Skeletal muscle satellite cell (primary cell): ENCODE data around the gene PIM3.

Experiments used
- H3K27me3 ChIP-seq: 2 replicates; pipeline ENCODE4 v1.7.0; 2013; ENCODE audit warnings: low read length; ENCODE audit not compliant: control insufficient read depth, insufficient read depth
- H3K36me3 ChIP-seq: 2 replicates; pipeline ENCODE4 v1.7.0; 2013; ENCODE audit warnings: mild to moderate bottlenecking, control low read depth, low read length; ENCODE audit not compliant: insufficient read depth
- H3K4me1 ChIP-seq: 2 replicates; pipeline ENCODE4 v1.7.0; 2013; ENCODE audit warnings: low read length; ENCODE audit not compliant: control insufficient read depth, insufficient read depth
- H3K4me2 ChIP-seq: 2 replicates; pipeline ENCODE4 v1.7.0; 2013; ENCODE audit warnings: mild to moderate bottlenecking, low read length
- H3K4me3 ChIP-seq: 2 replicates; pipeline ENCODE4 v1.7.0; 2013; ENCODE audit warnings: low read length
- H3K9ac ChIP-seq: 2 replicates; pipeline ENCODE4 v1.7.0; 2013; ENCODE audit warnings: mild to moderate bottlenecking, low read depth, low read length, moderate library complexity
- H3K9me3 ChIP-seq: replicated peaks from 2 replicates; pipeline ENCODE4 v1.7.0; 2013; ENCODE audit warnings: mild to moderate bottlenecking, control low read depth, low read length

The PIM3 gene

DNA sequence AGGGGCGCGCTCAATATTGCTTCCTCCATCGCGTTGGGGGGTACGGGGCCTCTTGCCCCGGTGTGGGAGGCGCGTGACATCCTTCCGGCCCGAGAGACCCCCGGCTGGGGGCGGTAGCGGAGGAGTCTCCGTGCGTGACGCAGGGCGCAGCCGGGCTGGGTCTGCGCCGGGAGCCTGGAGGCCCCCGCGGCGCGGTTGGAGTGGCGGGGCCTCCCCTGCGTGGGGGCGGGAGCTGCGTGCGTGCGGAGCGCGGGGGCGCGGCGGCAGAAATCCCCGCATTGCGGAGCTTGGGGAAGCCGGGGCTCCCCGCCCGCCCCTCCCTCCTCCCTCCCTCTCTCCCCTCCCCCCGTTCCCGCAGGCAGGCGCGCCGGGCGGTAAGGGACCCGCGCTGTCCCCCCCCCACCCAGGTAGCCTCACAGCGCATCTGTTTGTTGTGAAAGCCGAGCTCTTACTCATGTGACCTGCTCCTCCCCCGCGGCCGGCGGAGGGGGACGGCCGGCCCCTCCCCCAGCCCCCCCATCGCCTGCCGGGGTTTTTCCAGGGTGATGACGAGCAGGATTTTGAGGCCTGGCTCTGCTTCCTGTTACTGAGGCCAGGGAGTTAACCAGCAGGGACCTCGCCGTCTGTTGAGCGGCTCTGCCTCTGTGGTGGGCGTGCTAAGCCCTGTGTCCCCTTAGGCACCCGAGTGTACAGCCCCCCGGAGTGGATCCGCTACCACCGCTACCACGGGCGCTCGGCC, 1.6 kb downstream of the PIM3 start:
- H3K27me3 ChIP-seq, result no peaks in the 10 kb centered on the region
- H3K36me3 ChIP-seq, result peaks cover 24% of the 10 kb centered on the region
- H3K4me3 ChIP-seq, result peak overlapping the region; percentile 78
- H3K9me3 ChIP-seq, result no peaks in the 10 kb centered on the region
- peak overlapping the region; percentile 96 for H3K4me2 ChIP-seq
- peaks cover 32% of the 10 kb centered on the region for H3K4me1 ChIP-seq
- H3K9ac ChIP-seq, result peak overlapping the region; percentile 94

DNA sequence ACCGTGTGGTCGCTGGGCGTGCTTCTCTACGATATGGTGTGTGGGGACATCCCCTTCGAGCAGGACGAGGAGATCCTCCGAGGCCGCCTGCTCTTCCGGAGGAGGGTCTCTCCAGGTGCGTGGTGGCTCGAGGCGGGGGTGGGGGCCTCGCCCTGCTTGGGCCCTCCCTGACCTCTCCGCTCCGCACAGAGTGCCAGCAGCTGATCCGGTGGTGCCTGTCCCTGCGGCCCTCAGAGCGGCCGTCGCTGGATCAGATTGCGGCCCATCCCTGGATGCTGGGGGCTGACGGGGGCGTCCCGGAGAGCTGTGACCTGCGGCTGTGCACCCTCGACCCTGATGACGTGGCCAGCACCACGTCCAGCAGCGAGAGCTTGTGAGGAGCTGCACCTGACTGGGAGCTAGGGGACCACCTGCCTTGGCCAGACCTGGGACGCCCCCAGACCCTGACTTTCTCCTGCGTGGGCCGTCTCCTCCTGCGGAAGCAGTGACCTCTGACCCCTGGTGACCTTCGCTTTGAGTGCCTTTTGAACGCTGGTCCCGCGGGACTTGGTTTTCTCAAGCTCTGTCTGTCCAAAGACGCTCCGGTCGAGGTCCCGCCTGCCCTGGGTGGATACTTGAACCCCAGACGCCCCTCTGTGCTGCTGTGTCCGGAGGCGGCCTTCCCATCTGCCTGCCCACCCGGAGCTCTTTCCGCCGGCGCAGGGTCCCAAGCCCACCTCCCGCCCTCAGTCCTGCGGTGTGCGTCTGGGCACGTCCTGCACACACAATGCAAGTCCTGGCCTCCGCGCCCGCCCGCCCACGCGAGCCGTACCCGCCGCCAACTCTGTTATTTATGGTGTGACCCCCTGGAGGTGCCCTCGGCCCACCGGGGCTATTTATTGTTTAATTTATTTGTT, 2.4 kb downstream of the PIM3 start:
- H3K4me1 ChIP-seq, result peaks cover 41% of the 10 kb centered on the region
- peak overlapping the region; percentile 88 for H3K4me2 ChIP-seq
- no peaks in the 10 kb centered on the region for H3K27me3 ChIP-seq
- peak overlapping the region; percentile 73 for H3K4me3 ChIP-seq
- H3K9me3 ChIP-seq, result no peaks in the 10 kb centered on the region
- peaks cover 24% of the 10 kb centered on the region for H3K36me3 ChIP-seq
- H3K9ac ChIP-seq, result peak overlapping the region; percentile 79

DNA sequence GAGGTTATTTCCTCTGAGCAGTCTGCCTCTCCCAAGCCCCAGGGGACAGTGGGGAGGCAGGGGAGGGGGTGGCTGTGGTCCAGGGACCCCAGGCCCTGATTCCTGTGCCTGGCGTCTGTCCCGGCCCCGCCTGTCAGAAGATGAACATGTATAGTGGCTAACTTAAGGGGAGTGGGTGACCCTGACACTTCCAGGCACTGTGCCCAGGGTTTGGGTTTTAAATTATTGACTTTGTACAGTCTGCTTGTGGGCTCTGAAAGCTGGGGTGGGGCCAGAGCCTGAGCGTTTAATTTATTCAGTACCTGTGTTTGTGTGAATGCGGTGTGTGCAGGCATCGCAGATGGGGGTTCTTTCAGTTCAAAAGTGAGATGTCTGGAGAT, 3.1 kb downstream of the PIM3 start:
- Histone ChIP-seq H3K4me2 (peak overlapping the region; percentile 19), H3K4me3 (no peak overlapping the region), H3K9ac (no peak overlapping the region), H3K27me3 (no peaks in the 10 kb centered on the region), H3K9me3 (no peaks in the 10 kb centered on the region), H3K36me3 (peaks cover 24% of the 10 kb centered on the region), H3K4me1 (peaks cover 42% of the 10 kb centered on the region)

DNA sequence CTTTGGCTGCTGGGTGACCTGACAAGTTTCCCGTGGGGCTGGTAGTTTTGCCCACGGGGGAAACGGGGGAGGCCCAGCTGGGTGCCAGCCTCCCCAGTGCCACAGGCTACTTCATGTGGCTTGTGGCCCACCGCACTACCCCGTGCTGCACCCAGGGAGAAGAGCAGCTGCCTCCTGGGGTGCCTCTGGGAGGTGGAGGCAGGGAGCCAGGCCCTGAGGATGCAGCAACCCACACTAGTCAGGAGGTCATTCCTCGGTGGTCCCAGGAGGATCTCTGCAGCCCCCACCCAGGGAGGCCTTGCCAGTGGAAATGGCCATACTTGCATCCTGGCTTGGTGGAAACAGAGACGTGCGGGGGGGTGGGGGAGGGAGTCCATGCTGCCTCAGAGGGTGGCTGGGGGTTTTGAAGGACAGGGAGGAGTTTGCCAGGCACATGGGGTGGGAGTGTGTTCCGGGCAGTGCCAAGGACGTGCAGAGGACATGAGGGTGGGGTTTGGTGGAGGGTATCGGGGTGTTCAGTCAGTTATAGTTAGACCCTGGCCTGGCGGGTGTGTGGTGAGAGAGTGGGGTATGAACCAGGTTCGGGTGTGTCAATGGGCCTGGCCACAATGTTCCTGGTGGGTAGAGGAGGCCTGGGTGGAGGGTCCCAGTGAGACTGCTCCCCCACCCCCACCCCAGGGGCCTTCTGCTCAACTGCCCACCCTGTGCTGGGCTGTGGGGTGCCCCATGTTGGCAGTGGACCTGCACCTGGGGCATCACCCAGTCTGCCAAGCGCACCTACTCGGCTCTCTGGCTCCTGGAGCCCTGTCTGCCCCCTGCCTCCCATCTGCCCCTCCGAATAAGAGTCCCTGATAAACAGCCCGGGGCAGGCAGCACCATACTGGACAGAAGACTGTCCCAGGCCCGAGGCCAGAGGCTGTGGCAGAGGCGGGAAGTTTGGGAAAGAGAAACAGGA, 3.8 kb downstream of the PIM3 start:
- no peak overlapping the region for H3K4me2 ChIP-seq
- H3K36me3 ChIP-seq, result peaks cover 24% of the 10 kb centered on the region
- H3K9ac ChIP-seq, result no peak overlapping the region
- no peak overlapping the region for H3K4me3 ChIP-seq
- H3K4me1 ChIP-seq, result peaks cover 41% of the 10 kb centered on the region
- no peaks in the 10 kb centered on the region for H3K9me3 ChIP-seq
- H3K27me3 ChIP-seq, result no peaks in the 10 kb centered on the region

DNA sequence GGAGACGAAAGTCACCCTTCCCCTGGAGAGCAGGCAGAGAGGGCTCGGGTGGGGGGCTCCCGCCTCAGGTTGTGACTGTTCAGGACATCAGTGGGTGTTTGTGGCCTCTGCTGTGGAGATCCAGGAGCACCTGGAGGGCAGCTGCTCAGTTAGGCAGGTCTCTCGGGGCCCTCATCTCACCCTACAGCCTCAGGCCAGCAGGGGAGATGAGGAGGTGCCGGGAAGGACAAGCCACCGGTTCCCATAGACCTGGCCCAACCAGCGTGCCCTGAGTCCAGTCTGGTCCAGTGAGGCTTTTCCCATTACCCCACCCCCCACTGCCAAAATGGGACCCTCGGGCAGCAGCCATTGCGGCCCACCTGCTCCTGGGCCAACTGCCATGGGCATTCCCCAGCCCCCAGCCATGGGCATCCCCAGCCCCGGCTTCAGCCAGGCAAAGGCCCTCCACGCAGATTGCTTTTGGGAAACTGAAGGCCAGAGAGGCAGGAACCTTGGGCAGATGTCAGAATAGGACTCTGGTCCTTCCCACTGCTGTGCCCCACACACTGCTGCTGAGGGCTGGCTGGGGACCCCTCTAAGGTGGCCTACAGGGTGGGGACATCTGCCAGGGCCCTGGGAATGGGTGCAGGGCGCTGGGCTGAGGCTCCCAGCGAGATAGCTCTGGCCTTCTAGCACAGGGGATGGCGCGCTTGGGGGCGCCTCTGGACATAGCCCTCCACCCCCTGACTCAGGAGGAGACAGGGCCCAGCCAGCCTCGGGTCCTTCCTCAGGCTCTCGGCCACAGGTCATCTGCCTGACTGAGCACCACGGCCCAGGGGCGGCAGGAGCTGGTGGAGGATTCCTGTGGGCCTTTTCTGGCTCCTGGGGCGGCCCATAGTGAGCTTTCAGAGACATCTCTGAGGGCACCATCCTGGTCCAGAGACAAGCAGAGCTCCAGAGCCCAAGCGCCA, 4.8 kb downstream of the PIM3 start:
- H3K4me1 ChIP-seq, result peaks cover 39% of the 10 kb centered on the region
- H3K27me3 ChIP-seq, result no peaks in the 10 kb centered on the region
- H3K9me3 ChIP-seq, result no peaks in the 10 kb centered on the region
- peaks cover 24% of the 10 kb centered on the region for H3K36me3 ChIP-seq
- no peak overlapping the region for H3K4me2 ChIP-seq
- no peak overlapping the region for H3K9ac ChIP-seq
- H3K4me3 ChIP-seq, result no peak overlapping the region

DNA sequence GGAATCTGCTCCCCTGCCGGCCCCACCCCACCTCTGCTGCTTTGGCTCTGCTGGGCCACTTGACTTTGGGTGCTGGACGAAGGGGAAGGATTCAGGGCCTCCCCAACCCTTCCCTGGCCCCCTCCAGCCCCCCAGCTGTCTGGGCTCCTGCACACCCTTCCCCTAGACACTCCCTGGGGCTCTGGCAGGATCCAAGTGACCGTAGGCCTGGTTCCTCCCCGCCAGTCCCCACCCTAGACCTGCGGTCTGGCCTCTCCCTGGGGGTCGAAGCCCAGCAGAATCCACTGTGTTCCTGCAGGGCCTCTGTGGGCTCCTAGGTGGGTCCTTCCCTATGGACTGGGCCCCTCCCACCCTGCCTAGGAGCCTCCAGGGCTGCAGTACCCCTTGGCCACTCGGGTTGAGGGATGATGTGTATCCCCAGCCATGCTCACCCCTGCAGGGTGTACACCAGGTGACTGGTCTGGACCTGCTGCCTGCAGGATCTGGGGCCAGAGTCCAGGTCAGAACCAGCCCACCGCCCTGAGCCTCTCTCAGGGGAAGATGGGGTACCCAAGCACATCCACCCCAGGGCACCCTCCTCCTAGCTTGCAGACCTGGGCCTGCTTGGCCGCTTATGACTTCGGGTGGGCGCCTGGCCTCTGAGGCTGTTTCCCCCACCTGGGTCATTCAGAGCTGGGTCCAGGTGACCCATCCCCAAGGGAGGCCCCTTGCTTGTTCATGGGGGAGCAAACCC, 5.6 kb downstream of the PIM3 start:
- peaks cover 24% of the 10 kb centered on the region for H3K36me3 ChIP-seq
- H3K9ac ChIP-seq, result no peak overlapping the region
- no peak overlapping the region for H3K4me2 ChIP-seq
- no peaks in the 10 kb centered on the region for H3K9me3 ChIP-seq
- H3K4me1 ChIP-seq, result peaks cover 48% of the 10 kb centered on the region
- H3K27me3 ChIP-seq, result no peaks in the 10 kb centered on the region
- no peak overlapping the region for H3K4me3 ChIP-seq

DNA sequence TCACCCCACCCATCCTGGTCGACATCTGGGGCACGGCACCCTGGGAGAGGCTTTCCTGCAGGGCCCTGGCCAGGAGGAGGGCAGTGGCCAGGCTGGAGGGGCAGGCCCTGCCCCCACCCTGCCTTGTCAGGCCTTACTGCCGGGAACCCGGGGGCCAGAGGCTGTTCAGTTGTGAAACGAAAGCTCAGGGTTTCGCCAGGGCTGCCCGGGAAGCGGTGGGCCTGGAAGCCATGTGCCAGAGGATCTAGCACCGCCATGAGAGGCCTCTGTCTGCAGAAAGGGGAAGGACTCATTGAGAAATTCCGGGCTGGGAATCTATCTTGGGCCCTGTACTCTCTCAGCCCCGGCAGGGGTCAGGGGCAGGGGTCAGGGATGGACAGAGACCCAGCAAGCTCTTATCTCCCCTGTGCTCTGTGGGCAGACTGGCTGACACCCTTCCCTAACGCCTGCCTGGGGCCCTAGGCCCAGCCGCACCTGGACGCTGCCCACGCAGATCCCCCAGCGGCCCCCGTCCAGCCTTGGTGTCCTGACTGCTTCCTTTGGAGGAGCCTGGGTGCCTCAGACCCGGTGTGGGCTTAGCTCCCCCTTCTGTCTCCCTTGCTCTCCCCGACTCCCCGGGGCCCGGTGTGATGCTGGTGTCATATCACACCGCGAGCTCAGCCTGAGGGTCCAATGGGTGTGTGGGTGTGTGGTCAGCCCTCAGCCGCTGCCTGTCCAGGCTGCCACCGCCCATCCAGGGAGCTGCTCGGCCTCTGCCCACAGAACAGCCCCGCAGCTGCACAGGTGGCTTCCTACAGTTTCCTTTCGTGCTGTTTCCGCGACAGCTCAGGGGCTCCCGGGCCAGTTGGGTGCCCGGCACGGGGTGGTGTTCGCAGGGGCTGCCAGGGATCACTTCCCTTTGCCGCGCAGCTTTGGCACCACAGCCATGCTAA, 6.5 kb downstream of the PIM3 start:
- H3K4me1 ChIP-seq, result peaks cover 54% of the 10 kb centered on the region
- H3K27me3 ChIP-seq, result no peaks in the 10 kb centered on the region
- H3K9ac ChIP-seq, result peak overlapping the region; percentile 35
- H3K4me2 ChIP-seq, result peak overlapping the region; percentile 81
- peaks cover 21% of the 10 kb centered on the region for H3K36me3 ChIP-seq
- H3K9me3 ChIP-seq, result no peaks in the 10 kb centered on the region
- H3K4me3 ChIP-seq, result peak overlapping the region; percentile 60

DNA sequence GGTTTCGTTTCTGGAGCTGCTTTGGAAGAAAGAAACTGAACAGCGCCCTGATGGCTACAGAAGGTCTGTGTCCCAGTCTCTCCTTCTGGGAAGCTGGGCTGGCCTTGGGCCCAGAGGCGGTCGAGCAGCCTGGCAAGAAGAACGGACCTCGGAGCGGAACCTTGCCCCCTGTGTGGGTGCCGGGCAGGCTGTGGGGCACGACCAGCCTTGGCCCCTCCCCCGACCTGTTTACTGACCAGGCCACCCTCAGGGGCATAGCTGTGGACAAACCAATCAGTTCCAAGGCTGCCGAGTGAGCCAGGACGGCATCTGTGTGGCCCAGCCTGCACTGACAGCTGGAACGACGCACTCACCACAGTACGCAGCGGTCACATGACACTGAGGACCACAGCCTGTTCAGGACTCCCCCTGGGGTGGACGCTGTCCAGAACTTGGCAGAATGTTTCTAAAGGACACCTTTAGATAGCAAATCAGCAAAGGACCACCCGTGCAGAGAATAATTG, 7.2 kb downstream of the PIM3 start:
- Histone ChIP-seq H3K4me3 (peak overlapping the region; percentile 60), H3K4me2 (peak overlapping the region; percentile 81), H3K9ac (peak overlapping the region; percentile 35), H3K9me3 (no peaks in the 10 kb centered on the region), H3K4me1 (peaks cover 50% of the 10 kb centered on the region), H3K36me3 (peaks cover 18% of the 10 kb centered on the region), H3K27me3 (no peaks in the 10 kb centered on the region)

DNA sequence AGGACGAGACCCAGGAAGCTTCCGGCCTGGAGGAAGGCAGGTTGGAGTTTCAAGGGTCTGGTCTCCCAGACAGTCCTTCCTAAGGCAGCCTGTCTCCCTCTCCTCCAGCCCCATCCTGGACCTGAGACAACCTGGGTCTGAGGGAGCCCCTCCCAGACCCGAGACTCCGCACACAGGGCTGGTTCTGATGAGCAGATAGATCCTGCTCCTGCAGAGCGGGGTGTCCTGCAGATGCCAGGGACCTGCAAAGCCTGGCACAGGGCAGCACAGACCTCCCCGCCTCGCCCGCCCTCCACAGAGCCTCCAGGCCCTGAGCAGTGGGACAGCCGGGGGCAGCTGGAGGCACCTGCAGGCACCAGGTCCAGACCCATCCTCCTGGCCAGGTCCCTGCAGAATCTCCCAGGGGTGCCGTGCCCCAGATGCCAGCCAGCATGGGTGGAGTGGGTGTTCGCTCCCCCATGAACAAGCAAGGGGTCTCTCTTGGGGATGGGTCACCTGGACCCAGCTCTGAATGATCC, 7.8 kb downstream of the PIM3 start:
- H3K4me1 ChIP-seq, result peaks cover 44% of the 10 kb centered on the region
- H3K4me3 ChIP-seq, result no peak overlapping the region
- peak overlapping the region; percentile 81 for H3K4me2 ChIP-seq
- H3K36me3 ChIP-seq, result peaks cover 11% of the 10 kb centered on the region
- no peaks in the 10 kb centered on the region for H3K27me3 ChIP-seq
- no peak overlapping the region for H3K9ac ChIP-seq
- no peaks in the 10 kb centered on the region for H3K9me3 ChIP-seq
